Right lobe of liver (tissue), 4 donors: ENCODE measurements around the gene IQSEC1.

Experiments used
- CTCF ChIP-seq, 4 donors: fragments of 200-600 bp in 3 of 4; fragments of 450-650 bp in 1 of 4; IDR thresholded peaks; one replicate each; pipeline versions ENCODE4 v1.5.1 to v1.8.0; 2016 to 2022; ENCODE audit warnings: antibody characterized with exemption in 4 of 4, mild to moderate bottlenecking in 2 of 4
- POLR2A ChIP-seq: fragments of 450-650 bp; IDR thresholded peaks from one replicate; pipeline ENCODE4 v1.6.1; 2017; ENCODE audit warnings: antibody characterized with exemption, mild to moderate bottlenecking
- donor health status: DM: no; HTN: no; CAD: no.
- donor health status: DM: no; HTN: no; CAD: no.
- donor health status: DM: no; HTN: yes; CAD: no.

DNA sequence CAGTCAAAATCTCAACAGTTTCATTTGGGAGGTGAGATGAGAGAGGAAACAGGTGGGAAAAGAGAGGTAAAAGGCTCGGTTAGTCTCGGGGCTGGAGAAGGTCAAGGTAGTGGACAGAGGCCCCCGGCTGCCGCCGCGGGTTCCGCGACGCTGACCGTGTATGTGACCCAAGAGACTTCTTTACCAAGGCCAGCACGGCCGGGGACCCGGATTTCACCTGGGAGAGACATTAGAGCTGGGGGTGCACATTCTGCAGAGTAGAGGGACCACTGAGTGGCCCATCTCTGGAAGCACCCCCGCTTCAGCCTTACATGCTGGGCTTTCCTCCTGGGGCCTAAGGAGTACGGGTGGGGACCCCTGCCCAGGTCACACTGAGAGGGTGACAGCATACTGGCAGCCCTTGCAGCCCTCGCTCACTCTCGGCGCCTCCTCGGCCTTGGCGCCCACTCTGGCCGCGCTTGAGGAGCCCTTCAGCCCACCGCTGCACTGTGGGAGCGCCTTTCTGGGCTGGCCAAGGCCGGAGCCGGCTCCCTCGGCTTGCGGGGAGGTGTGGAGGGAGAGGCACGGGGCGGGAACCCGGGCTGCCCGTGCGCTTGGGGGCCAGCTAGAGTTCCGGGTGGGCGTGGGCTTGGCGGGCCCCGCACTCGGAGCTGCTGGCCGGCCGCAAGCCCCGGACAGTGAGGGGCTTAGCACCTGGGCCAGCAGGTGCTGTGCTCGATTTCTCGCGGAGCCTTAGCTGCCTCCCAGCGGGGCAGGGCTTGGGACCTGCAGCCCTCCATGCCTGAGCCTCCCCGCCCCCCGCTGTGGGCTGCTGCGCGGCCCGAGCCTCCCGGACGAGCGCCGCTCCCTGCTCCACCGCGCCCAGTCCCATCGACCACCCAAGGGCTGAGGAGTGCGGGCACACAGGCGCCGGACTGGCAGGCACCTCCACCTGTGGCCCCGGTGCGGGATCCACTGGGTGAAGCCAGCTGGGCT, 190.6 kb downstream of the IQSEC1 start:
- TF ChIP-seq POLR2A (no peak), CTCF (IDR thresholded peaks at IDR 0.05) (no peak)
